Activated naive CD4-positive, alpha-beta T cell treated with anti-CD3 and anti-CD28 coated beads, Interleukin-2, amount 50 U/mL, for 72 hours (primary cell): Measurements from ENCODE around the gene JMJD6. TPM values are rescaled to one million over a fixed set of nuclear protein-coding genes. Genes with fewer than 3 reads are reported as not detected.
A peak's percentile ranks its signal among the peaks of the same experiment; 100 is the strongest.
"Not testable (repeated sequence)": the region's sequence is repeated elsewhere in the genome, so short reads cannot be mapped to it uniquely, and the experiment has no call there.

Experiments
- ATAC-seq, 2 donors: fragments of 150-1000 bp; cut with Tn5 transposase; 2 replicates each; pipeline ENCODE4 v1.10.0; 2021; ENCODE audit warnings: mild to moderate bottlenecking in 2 of 2, moderate library complexity in 2 of 2
- DNase-seq, 2 donors: peaks; one replicate each; pipeline ENCODE4 v3.0.0; 2021 to 2022; ENCODE audit warnings: low spot score in 2 of 2
- H3K27ac Mint-ChIP-seq, 2 donors: one replicate each; pipeline ENCODE4 v1.8.0; 2022; ENCODE audit warnings: mild to moderate bottlenecking in 2 of 2, mixed read lengths in 2 of 2
- H3K36me3 Mint-ChIP-seq, 2 donors: one replicate each; pipeline ENCODE4 v1.8.0; 2022; ENCODE audit warnings: mixed read lengths in 2 of 2
- H3K9me3 Mint-ChIP-seq, 2 donors: one replicate each; pipeline ENCODE4 v1.8.0; 2022; ENCODE audit warnings: mixed read lengths in 2 of 2
- total RNA-seq, 2 donors: library from RNA; stranded (reverse); gene quantifications; one replicate each; pipeline ENCODE4 v1.2.3, GENCODE V29; 2022

Gene JMJD6
- total RNA-seq, 2 donors from 2014 or later = 82.3 to 91.0 TPM

DNA sequence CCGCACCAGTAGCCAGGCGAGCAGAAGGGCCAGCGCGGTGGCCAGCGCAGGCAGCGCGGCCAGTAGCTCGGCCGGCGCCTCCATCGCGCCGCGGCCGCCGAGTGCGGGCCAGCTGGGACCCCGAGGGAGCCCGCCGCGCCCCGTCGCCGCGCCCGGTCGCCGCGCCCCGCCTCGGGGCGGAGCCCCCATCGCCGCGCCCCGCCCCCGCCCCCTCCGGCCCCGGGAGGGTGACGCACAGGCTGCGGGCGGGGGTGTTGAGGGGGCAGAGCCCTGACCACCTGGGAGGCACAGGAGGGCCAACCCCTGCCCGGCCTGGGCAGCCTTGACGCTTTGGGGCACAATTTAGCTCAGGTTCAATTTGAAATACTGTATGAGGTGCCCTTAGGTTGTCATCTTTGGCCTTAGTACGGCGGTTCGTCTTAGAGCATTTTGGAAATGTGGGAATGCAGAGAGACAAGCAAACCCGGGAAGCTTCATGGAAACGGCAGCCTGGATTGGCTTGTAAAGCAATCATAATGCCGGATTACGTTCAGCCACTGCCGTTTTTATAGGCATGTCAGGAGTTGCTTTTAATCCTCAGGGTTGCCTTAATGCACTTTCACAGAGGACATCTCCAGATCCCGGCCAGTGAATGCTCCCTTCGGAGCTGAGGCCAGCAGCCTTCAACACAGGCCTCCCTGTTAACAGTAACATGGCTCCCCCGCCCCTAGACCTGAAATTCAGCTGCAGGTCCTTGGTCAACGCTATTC is 15.4 kb downstream of the JMJD6 start, which contains the start of gene MXRA7:
Gene MXRA7, minus strand, starts transcription at position 103 of the 749 bp plus-strand sequence. Its CDS starts 19 bp downstream, at position 84.
- ATAC-seq = peak; percentile 78 to 86
- H3K27ac Mint-ChIP-seq = no peak within 1 kb of the TSS
- H3K9me3 Mint-ChIP-seq = no peaks in the 10 kb centered on the region

GRCh38 chr17:76709951-76710862 is 16.2 kb downstream of the JMJD6 start:
- not testable (repeated sequence) for DNase-seq, H3K27ac Mint-ChIP-seq, H3K9me3 Mint-ChIP-seq, H3K36me3 Mint-ChIP-seq
- peak; percentile 31 to 41 for ATAC-seq

More for the DNA sequence above, 15.4 kb downstream of the JMJD6 start, which contains the start of gene MXRA7:
- peaks cover 2 to 5% of the 10 kb centered on the region in 2 donors for H3K36me3 Mint-ChIP-seq
- peak in 1 of 2 donors; percentile 65 for DNase-seq

DNA sequence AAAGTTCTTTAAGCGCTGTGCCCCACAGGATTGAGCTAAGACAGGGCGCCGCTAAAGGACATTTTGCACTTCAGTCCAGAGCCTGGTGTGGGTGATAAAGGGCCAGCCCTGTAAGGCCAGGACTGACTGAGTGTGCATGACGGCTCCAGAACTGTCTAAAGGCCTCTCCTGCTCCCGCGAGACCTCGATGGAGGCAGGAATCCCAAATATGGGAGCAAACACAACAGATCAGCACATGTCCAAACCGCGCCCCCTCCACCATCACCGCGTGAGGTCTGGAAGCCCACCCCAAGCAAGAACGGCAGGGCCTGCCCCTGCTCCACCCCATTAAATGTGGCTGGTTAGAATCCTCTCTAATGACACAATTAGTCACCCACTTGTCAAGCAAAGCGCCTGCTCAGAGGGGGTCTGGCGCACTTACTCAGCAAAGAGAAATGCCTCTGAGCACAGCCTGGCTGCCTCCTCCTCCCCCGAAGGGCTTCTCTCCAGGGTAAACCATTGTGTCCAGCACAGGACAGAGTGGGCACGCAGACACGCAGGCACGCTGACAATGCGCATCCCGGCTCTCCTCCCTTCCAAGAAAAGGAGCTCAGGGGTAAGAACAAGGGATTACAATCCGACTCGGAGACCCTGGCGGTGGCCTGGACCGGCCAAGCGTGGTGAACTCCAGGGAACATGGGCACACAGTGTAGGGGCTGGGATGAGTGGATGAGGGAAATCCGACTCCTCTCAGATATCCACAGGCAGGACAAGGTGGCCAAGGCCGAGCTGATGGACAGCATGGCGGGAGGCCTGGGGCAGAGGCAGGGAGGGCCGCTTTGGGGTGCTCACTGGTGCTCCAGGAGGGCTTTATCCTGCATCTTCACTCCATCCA is 17.1 kb downstream of the JMJD6 start:
- Mint-ChIP-seq H3K36me3 (peaks cover 0 to 3% of the 10 kb centered on the region in 2 donors), H3K9me3 (no peaks in the 10 kb centered on the region), H3K27ac (no peak overlapping the region)
- DNase-seq (no peak), ATAC-seq (no peak)

- no peak for ATAC-seq
- DNase-seq = no peak
- Mint-ChIP-seq H3K9me3 (no peaks in the 10 kb centered on the region), H3K27ac (no peak overlapping the region), H3K36me3 (no peaks in the 10 kb centered on the region)
These were observed 18.2 kb downstream of the JMJD6 start for GRCh38 chr17:76707985-76708807.

DNA sequence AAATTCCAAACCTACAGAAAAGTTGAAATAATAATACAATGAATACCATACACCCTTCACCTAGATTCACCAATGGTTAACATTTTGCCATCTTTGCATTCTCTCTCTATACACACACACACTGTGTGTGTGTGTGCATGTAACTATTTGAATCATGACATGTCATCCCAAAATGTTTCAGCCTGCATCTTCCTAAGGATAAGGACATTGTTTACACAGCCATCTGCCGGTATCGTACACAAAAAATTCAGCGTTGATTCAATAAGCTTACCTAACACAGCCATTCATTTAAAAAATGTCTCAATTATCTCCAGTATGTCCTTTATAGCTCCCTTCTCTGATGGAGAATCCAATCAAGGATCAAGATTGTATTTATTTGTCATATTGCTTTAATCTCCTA is 19.6 kb downstream of the JMJD6 start:
- ATAC-seq (no peak), DNase-seq (no peak)
- H3K9me3 Mint-ChIP-seq = no peaks in the 10 kb centered on the region
- H3K27ac Mint-ChIP-seq = no peak overlapping the region
- no peaks in the 10 kb centered on the region for H3K36me3 Mint-ChIP-seq

- H3K27ac Mint-ChIP-seq = no peak overlapping the region
- ATAC-seq = no peak
- no peaks in the 10 kb centered on the region for H3K9me3 Mint-ChIP-seq
- no peaks in the 10 kb centered on the region for H3K36me3 Mint-ChIP-seq
- no peak for DNase-seq
These were observed 21.6 kb downstream of the JMJD6 start for GRCh38 chr17:76704805-76705204.

DNA sequence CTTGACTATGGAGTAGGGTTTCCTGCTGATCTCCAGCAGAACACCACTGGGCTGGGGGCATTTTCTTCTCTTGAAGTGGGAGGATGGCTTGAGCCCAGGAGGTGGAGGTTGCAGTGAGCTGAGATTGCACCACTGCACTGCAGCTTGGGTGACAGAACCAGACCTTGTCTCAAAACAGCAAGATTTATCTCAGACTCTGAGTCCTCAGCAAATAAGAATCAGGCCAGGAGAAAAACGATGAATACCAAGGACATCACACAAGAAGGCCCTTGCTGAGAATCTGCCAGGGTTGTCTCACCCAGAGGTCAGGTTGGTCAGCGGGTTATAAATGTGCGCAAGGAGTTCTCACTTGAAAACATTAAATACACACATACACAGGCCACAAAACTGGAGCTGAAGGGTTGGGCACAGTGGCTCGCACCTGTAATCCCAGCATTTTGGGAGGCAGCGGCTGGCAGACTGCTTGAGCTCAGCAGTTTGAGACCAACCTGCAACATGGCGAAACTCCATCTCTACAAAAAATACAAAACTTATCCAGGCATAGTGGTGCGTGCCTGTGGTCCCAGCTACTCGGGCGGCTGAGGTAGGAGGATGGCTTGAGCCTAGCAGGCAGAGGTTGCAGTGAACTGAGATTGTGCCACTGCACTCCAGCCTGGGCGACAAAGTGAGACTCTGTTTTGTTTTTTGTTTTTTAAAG is 23.3 kb downstream of the JMJD6 start:
- no peak for ATAC-seq
- H3K9me3 Mint-ChIP-seq = no peaks in the 10 kb centered on the region
- no peak overlapping the region for H3K27ac Mint-ChIP-seq
- H3K36me3 Mint-ChIP-seq = no peaks in the 10 kb centered on the region
- DNase-seq = no peak

GRCh38 chr17:76702076-76702475 is 24.3 kb downstream of the JMJD6 start:
- DNase-seq (no peak), ATAC-seq (no peak)
- Mint-ChIP-seq H3K36me3 (no peaks in the 10 kb centered on the region), H3K9me3 (no peaks in the 10 kb centered on the region), H3K27ac (no peak overlapping the region)

DNA sequence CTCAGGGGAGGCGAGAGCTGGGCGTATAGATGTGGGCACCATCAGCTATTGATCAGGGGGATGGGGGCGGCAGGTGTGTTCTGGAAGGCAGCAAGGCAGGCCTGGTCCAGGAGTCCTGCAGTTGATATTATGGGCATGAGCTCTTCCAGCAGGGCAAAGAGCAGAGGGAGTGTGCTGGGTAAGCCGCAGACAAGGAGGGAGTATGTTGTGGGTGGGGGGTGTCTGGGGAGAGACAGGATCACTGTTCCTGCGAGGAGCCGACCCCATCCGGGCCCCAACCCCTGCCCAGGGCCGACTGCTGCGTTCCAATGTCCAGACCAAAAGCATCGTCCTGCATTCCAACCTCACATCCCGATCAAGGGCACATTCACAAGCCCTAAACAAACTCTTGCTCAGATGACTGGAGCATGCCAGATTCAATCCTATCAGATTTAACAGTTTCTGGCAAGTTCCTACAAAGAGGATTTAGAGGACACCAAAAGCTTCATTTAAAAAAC is 24.9 kb downstream of the JMJD6 start:
- no peaks in the 10 kb centered on the region for H3K36me3 Mint-ChIP-seq
- no peaks in the 10 kb centered on the region for H3K9me3 Mint-ChIP-seq
- no peak for DNase-seq
- H3K27ac Mint-ChIP-seq = no peak overlapping the region
- no peak for ATAC-seq

DNA sequence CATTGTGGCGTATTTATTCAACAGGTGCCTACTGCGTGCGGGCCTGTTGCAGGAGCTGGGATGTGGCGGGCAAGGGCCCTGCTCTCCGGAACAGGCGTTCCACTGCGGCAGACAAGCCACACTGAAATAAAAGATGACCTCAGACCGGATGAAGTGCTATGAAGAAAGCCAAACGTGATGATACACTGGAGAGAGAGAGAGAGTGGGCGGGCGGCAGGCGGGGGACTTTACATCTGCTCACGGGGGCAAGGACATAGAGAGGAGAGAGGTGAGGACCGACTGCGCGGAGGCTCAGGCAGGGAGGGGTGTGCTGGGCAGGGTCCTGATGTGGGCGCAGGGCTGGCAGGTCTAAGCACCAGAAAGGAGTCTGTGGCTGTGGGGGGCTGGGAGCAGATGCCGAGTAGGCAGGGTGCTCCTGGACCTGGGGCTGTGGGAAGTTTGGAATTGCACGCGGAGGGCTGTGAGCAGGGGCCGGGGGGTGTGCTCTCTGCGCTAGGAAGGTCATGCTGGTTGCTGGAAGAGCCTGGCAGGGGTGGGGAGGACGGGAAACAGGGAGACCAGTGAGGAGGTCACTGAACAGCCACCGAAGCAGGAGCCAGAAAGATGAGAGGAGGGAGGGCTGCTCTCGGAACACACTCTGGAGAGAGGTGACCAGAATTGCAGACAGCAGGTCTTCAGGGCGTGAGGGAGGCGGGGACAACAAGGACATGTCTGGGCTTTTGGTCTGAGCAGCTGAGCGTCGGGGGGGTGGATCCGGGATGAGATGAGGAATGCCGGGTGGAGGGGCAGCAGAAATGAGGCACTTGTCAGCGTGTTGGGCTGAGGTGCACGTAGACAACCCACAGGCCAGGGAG is 25.6 kb downstream of the JMJD6 start:
- Mint-ChIP-seq H3K27ac (peak overlapping the region in 1 of 2 donors; percentile 68), H3K36me3 (no peaks in the 10 kb centered on the region), H3K9me3 (no peaks in the 10 kb centered on the region)
- DNase-seq (no peak), ATAC-seq (peak in 1 of 2 donors; percentile 14)

- DNase-seq (no peak), ATAC-seq (no peak)
- H3K36me3 Mint-ChIP-seq = no peaks in the 10 kb centered on the region
- H3K9me3 Mint-ChIP-seq = no peaks in the 10 kb centered on the region
- peak overlapping the region in 1 of 2 donors; percentile 68 for H3K27ac Mint-ChIP-seq
These were observed 26.2 kb downstream of the JMJD6 start for GRCh38 chr17:76700270-76700616.

GRCh38 chr17:76698466-76698977 is 27.9 kb downstream of the JMJD6 start:
- not testable (repeated sequence) for DNase-seq, H3K9me3 Mint-ChIP-seq, H3K36me3 Mint-ChIP-seq, ATAC-seq
- H3K27ac Mint-ChIP-seq = peak overlapping the region in 1 of 2 donors; percentile 47

DNA sequence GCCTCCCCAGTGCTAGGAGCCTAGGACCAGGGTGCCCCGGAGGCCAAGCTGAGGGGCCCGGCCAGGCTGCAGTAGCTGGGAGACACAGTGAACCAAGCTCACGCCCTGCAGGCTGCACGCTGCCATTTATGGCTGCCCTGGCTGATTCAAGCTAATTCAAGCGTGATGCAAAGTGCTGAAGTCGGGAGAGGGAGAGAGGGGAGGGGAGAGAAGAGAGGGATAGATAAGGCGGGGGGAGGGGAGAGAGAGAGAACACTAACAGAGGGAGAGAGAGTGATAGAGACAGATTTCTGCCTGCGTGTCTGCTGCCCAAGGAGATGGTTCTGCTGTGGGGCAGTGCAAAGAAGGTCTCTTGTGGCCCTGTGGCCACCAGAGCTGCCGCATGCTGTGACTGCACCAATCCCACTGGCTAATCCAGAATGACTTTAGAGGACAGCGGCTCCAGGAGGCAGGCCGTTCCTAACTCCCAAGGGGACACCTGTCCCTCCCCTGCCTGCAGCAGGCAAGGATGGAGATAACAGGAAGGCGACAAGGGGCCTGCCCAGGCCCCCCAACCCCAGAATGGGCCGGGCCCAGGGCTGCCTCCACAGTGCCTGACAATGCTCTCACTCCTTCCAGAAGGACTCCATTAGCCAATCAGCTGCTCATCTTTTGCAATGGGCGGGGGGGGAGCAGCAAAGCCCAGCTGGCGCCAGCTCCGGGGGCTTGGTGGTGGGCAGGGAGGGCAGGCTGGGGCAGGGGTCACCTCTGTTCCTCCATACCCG is 28.5 kb downstream of the JMJD6 start:
- ATAC-seq (no peak), DNase-seq (no peak)
- Mint-ChIP-seq H3K36me3 (no peaks in the 10 kb centered on the region), H3K9me3 (no peaks in the 10 kb centered on the region), H3K27ac (no peak overlapping the region)
